ENCODE results near the gene KRT222.
A peak's percentile ranks its signal among the peaks of the same experiment; 100 is the strongest.

The KRT222 gene

DNA sequence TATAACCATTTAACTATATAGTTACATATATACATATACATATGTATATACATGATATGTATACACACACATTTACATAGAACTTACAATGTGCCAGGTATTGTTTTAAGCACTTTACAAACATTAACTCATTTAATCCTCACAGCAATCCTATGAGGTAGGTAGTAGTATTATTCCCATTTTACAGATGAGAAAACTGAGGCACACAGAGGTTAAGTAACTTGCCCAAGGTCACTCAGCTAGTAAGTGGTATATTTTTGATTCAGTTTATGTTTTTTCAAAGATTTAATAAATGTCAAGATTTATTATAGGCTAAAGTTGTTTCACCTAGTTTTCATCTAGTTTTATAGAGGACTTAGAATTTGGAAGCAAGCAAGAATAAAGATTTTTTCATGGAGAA lies 6.6 kb downstream of the KRT222 start:
- no peak for DNase-seq (ENCODE audit: low read depth)

DNA sequence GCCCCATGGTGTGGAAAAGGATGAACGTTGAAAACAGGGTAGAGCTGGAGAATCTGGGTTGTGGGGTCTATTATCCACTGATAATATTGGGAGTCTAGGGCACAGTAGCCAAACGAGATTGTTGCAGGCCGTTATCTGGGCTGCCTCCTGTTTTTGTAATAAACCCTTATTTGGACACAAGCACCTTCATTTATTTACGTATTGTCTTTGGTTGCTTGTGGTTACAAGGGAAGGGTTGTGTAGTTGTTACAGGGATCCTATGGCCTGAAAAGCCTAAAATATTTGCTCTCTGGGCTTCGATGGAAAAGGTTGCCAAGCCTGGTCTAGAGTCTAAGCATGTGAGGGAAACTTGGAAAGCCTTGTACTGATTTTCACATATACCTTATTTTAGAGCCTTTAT lies 13.0 kb downstream of the KRT222 start:
- DNase-seq (ENCODE audit: low read depth), result no peak

DNA sequence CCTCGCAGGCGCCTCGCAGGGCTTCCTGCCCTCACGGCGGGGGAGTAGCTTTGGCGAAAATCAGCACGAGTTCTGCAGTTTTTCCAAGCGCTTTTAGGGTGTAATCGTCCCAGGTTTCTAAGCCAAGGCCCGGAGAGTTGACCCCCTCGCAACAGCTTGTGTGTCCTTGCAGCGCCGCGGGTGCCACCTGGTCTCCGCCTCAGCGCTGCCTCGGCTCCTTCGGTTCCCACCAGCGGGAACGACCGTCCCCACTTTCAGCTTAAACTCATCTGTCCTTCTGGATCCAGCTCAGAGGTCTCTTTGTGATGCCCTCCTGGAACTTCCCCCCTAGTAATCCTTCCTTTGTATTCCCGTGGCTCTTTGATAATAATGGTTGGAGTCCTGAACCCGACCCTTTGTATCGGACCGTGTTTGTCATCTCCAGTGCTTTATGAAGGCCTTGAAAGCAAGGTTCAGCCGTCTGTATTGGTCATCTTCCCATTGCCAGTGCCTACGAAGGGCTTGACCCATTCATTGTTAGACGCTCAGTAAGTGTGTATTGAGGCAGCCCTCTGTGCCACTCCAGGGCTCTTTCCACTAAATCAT lies 16.5 kb downstream of the KRT222 start:
- DNase-seq (ENCODE audit: low read depth), result peak; percentile 35

DNA sequence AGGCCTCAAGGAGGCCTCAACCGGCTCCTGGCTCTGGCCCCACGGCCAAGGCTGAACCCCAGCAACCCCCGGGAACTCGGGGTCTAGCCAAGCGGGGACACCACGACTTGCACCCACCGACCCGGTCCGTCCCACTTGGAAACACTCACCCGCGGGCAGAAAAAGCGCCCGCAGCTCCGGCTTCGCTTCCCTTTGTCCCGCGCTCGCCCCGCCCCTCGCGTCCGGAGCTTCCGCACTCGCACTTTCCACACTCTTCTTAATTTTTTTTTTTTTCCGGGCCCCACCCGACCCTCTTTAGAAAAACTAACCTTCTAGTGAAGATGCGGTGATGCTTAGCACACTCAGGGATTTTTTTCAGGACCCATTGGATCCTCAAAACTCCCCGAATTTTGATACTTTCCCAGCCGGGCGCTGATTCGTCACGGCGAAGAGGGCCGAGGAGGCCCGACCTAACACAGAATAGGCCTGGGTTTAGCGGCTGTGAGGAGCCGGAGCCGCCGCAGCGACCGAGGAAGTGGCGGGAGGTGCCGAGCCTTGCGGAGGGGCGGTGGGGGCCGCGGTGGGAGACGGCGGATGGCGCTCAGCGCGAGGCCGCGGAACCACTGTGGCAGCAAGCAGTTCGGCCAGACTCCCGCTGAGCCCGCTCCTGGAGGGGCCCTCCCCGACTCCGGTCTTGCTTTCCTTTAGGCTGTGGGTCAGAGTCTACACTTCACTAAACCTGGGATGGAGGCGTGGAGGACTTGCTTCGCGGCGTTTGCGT lies 17.2 kb downstream of the KRT222 start, which contains the start of gene SMARCE1:
TSS of gene SMARCE1 (minus strand) at position 195 of the 760 bp plus-strand sequence. CDS start 2,016 bp downstream, outside the sequence.
- peak; percentile 76 for DNase-seq (ENCODE audit: low read depth)

DNA sequence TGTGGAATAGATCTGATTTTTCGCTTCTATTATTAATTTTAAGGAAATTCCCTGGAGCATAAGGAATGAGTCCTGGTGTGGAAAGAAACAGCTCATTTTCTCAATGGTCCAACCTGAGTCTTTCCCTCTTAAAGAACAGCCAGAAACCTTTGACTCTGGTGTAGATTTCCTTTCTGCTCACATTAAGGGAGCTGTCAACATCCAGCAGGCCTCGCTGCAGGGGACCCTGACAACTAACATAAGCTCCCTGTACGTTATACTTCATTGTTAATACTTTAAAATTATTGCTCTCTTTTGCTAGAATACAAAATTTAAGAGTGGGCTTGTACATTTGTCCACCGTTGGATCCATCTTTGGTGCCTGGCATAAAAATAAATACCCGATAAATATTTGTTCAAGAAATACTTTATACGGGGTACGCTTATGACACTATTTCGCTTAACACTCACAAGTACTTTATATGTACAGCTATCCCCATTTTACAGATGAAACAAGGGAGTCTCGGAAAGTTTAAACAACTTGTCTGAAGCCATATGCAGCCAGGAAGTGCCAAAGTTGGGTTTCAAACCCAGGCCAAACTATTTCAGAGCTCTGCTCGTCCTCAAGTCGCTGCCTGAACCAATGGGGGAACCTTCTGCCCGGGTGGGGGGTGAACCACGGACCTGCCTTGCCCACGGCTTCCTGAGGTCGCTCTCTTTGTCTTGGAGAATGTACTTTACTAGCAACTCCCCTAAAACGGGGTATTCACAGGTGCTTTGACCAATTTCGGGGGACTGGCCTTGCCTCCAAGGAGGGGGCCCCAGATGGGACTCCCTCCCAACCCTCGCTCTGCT lies 18.0 kb downstream of the KRT222 start:
- peak; percentile 68 for DNase-seq (ENCODE audit: low read depth)

DNA sequence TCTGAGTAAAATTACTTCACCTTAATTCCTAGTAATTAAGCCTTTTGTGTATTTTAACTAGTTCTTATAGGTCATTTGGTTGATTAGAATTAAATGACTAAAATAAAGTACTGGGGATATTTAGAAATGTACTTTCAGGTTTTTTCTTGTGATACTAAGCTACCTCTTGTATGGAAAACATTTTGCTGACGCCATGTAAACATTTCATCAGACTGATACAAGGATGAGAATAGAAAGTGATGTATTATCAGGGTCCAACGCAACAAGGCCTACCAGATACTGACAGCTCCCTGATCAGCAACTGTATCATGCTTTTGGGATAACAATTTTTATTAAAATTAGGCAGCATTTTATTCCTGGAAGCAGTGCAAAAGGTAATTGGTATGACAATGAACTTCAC lies 19.0 kb downstream of the KRT222 start:
- no peak for DNase-seq (ENCODE audit: low read depth)

DNA sequence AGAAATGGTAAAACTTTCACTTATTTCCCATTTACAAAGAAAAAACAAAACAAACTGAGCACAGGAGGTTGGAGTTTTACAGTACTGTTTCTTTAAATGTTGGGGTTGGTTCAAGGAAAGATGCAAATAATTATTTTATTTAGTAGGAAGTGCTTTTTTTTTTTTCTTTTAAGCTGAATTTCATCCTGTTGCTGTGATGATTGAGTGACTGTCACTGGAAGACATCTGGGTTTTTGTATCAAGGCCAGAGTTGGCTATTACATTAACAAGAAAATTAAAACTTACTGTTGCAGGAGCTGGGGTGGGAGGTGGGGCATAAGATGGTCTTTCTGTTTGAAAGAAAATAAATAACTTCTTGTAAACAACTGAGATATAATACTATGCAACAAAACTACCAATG lies 19.7 kb downstream of the KRT222 start:
- no peak for DNase-seq (ENCODE audit: low read depth)

DNA sequence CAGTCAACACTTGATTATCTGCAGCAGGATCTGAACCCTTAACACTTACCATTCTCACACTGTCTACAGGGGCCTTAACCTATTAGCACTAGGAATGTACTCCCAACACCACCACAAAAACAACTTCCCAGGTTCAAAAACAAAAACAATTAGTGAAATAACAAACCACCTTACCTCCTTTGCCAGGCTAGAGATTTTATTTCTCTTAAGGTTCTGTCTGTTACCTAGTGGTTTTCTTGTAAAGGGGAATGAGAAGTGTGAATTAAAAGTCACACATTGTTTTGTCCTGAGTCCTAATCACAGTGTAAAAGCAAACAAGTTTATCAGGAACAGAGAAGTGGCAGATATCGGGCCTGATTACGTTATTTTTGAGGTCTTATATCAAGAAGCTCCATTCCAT lies 27.0 kb downstream of the KRT222 start:
- no peak for DNase-seq (ENCODE audit: low read depth)

DNA sequence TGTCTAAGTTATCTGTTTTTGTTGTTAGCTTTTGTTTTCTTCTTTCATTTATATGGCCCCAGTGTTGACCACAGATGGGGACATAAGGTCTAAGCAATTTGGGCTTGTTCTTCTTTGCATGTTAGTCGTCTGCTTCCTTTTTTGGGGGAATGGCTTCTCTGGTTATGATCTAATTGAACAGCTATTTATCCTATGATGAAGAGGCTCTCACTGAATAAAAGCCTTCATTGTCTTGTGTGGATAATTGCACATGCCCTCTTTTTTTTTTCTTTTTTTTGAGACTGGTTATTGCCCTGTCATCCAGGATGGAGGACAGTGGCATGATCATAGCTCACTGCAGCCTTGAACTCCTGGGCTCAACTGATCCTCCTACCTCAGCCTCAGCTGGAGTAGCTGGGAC lies 31.1 kb downstream of the KRT222 start:
- DNase-seq (ENCODE audit: low read depth), result no peak

DNA sequence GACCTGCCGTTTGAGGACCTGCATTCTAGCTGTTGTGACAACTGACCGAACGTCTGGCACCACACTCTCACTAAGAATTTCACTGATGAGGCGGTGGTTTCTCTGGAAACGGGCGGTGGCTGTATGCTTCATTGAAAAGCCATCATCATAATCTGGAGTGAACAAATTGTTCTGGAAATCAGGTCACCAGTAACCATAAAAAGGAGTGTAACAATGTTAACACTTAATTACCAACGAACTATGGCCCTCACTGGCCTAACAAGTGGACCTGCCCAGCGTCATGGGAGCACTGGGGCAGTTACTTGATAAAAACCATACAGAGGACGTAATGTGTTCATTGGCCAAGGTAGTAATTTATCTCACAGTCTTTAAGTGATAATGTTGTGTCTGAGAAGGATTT lies 32.8 kb downstream of the KRT222 start:
- no peak for DNase-seq (ENCODE audit: low read depth)

DNA sequence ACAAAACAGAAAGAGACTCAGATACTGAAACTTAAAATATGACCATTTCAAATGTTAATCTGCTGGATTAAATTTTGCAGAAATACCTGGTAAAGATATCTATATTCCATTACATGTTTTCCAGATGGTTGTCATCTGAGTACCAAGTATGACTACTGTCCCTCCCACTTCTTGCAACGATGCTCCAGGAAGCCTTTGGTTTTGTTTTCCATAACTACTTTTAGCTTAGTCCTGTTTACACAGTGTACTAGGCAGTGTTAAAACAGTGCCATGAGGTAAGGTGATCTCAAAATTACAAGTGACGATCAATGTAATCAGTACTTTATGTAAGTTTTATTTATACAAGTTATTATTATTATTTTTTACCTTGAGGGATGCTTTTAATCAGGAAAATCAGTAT lies 35.1 kb downstream of the KRT222 start:
- DNase-seq (ENCODE audit: low read depth), result no peak

DNA sequence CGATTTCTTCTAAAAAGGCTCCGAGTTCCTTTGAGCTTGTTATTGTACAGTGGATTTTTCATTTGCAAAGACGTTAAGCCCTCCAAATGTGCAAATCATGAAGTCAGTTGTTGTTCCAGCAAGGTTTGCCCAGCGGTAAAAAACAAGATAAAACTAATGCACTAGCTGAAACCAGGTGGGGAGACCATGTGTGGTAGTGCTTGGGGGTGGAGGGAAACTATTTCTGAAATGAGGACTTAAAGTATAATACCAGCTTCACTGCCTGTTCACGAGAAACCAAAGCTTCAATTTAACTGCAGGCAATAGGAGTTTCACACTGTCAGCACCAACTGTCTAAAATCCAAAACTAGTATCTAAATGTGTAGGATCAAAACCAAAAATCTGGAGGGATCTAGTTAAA lies 39.7 kb downstream of the KRT222 start:
- no peak for DNase-seq (ENCODE audit: low read depth)

DNA sequence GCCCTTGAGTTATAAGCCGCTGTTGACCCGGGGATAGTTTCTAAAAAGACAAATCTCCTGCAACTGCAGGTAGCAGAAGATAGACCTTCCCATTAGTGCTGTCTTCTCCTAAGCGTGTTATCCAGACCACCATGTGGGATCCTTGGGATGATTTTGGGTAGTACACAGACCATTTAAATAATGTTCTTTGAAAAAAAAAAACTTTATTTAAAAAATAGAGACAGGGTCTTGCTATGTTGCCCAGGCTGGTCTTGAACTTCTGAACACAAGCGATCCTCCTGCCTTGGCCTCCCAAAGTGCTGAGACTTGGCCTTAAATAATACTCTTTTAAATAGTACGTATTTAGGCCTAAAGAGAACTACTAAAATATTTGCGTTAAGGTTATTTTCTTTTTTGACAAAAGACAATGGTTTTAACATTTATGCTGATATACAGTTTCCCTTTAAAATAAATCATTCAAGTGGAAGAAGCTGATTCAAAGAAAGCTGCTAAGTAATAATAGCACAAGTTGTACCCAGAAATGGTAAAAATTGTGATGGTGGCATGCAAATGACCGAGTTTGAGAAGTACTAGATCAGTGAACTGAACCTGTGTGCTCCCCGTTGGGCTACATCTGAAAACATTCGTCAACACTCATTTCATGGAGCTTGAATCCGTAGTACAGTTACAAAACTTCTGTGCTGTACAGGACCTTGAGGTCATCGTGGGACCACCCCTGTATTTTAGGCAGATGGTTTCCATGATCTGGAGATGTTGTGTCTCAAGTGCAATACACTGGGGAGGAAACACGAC lies 41.4 kb downstream of the KRT222 start:
- no peak for DNase-seq (ENCODE audit: low read depth)

DNA sequence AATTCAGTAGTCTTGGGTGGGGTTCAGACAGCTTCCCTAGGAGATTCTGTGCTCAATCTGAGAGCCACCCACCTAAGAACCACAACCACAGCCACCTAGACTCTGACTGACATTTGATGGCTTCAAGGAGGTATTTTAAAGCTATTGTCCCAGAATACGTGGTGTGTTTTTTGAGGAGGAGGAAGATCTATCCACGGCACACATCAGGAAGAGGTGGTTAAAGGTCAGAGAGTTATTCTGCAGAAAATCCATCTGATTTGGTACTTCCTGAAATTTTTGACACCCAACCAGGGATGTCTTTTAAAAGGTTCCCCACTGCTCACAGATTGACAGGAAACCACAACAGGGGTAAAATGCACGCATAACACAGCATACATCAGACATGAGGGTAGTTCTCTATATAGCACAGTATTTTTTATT lies 42.5 kb downstream of the KRT222 start:
- no peak for DNase-seq (ENCODE audit: low read depth)

DNA sequence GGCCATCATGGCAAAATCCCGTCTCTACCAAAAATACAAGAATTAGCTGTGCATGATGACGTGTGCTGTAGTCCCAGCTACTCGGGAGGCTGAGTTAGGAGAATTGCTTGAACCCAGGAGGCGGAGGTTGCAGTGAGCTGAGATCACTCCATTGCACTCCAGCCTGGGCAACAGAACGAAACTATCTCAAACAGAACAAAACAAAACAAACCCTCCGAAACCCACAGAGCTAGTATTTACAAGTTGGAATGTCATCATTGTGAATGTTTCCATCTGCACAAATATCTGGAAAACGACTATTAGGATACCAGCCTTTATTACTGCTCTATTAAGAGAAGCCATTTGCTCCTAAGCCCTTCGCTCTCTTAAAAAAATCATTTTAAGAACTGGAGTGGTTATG lies 43.4 kb downstream of the KRT222 start:
- peak; percentile 39 for DNase-seq (ENCODE audit: low read depth)

DNA sequence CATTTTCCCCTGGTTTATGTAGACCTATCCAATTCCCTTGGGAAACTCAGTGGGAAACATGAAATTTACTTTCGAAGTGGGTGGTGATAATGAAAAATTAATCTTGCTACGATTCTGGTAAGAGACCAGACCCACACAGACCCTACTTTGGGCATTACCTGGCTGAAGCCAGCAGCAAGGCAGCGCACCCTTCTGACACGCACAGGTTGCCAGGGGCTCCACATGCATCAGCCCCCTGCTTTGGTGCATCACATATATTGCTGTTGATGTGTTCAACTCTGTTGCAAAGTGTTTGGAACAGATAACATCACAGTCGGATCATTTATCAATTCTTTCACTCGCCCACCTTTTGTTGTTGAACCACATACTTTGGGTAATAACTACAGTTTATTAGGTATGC lies 44.0 kb downstream of the KRT222 start:
- DNase-seq (ENCODE audit: low read depth), result no peak

DNA sequence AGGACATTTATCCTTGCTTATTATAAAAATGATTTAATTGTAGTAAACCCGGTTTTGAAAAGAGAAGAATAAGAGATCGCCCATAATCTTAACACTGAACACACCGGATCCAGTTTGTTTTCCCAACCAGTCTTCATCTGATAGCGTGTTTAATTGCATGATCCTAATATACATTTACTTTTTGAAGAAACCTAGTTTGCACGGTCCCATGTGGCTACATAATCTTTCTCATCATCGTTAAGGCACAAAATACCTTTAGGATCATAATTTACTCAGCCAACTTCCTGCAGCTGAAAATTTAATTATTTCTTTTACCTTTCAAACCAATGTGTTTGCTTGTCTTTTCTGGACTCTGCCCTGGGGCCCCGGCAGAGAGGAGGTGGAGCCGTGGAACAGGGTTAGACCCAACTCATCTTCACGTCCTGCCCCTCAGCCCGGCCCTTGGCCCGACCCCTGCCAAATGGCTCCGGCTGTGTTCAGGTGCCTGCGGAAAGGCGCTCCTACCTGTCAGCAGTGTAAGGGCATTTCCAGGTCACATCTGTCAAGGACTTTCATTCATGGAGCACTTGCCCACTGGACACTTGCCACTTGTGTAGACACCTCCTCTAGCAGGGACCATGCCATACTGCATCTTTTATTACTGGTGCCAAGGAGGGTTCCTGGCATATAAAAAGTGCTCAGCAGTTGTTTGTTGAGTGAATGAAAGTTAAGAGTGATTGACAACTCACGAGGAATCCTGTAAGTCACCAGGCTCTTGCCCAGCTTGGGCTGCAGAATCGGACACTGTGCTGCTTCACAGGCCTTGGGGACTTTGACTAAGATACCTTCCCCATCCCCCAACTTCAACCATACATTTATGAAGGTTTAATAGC lies 46.0 kb downstream of the KRT222 start:
- DNase-seq (ENCODE audit: low read depth), result no peak

DNA sequence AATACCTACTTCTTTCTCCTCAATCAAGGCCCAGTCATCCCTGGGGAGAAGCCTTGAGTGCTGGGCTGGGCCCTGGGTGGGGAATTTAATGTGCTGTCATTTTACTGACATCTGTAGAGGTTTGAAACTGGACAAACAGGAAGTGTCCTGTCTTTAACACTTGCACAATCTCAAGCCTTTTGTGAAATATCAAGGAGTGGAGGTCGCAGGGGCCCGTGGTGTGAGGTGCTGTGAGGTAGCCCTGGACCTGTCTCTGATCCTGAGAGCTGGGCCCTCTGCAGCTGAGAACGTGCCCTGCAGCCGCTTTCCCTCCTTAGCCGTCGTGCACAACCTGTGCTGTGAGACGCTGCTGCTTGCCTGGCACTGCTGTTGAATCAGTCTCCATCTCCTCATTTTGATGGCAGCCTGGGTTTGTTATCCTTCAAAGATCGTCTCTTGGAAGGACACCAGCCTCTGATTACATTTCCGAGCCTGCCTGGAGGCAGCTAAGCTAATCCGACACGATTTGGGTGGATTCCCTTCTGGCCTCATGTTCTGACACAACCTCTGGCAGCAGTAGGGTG lies 47.2 kb downstream of the KRT222 start:
- no peak for DNase-seq (ENCODE audit: low read depth)

DNA sequence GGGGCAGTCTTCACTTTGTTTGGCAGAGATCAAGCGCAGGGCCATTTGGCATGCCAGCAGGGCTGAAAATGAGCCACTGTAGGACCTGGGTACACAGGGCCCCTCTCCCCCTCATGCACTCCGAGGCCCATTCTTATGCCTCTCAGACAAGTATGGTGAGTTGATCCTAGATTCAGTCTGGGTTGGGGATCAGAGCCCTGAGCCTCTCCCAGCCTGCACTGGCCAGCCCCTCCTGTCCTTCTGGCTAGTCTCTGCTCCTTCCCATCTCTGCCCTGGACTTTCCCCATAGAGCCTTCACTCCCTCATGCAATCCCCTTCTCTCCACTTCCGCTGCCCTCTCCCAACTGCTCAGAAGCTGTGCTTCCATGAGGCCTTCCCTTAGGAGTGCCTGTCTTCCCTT lies 48.4 kb downstream of the KRT222 start:
- DNase-seq (ENCODE audit: low read depth), result no peak

DNA sequence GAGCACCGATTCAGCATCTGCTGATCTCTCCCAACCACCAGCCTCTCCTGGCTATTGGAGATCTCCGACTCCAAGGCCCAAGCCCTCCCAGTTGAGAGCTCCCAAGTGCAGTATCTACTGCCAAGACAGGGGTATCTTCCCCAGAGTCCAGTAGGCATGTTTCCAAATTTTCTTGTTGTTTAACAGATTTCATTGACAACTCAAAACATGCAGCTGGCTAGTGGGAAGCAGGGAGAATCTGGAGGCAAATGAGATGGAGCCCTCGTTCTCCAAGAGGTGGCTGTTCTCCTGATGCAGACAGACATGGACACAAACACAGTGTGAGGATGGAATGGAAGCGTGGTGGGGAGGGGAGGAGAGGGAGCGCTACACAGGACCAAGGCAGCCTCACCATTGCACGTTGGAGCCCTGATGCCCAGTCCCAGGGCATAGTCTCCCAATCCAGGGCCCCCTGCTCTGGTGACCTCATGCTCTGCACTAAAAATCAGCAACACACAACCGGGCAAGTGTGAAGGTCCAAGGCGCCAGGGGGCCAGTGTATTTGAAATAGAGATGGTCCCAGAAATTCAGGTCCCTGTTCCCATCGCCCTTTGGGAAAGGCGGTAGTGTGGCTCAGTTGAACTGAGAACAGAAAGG lies 49.0 kb downstream of the KRT222 start:
- no peak for DNase-seq (ENCODE audit: low read depth)

Data from EH (cell line).